ENCODE results near the gene TXLNA. TPM values are rescaled to one million over a fixed set of nuclear protein-coding genes. Genes with fewer than 3 reads are reported as not detected.

TXLNA gene
- 31.7 TPM for polyA plus RNA-seq (2012; ENCODE audit: insufficient read length, low read depth)

DNA sequence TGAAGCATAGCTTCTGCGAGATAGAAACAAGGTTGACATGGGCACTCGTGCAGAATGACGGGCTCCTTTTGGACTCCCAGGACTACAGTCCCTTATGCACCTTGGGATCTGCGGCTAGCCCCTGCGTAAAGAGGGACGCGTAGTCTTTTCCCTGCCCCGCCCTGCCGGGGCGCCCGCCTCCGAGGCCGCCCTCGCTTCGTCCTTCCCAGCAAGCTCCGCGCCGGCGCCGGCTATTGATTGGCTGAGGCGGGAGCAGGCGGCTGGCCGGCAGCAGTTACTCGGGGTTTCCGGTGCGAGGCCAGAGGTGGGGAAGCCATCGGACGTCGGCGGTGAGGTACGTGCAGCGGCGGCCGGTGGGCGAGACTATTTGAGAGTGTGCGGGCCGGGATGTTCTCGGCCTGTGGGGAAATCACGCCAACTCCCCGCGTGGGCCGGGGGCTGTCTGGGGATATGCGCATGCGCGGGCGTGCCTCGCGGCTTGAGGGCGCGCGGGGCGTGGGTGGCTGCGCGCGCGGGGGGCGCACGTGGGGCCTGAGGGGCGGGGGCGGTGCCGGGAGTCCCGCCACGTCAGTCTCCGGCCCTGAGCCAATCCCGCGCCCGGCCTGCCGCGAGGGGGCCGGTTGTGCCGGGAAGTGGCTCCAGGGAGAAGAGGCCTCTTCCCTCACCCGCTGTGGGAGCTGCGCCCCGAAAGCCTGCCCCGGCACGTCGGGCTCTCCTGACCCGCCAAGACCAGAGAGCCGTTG is at the start of gene TXLNA:
Gene TXLNA, plus strand, starts transcription at position 233 of the 743 bp plus-strand sequence. CDS start 671 bp downstream, outside the sequence.
- TF ChIP-seq POLR2AphosphoS5 (IDR thresholded peaks at IDR 0.05; ENCODE audit: low read depth, low read length) (peak; percentile 92), TAF1 (IDR thresholded peaks at IDR 0.05; ENCODE audit: borderline replicate concordance, insufficient read depth, low read length) (peak; percentile 67; the same call in 1 of the 2 replicates), SIN3A (IDR thresholded peaks at IDR 0.05; ENCODE audit: borderline replicate concordance, insufficient read depth, low read length) (no peak), FOXP2 (optimal IDR thresholded peaks at IDR 0.05; ENCODE audit: borderline replicate concordance, extremely low read depth, extremely low read length, insufficient read depth) (peak; percentile 81)
- TF ChIP-seq, protein P1, sequence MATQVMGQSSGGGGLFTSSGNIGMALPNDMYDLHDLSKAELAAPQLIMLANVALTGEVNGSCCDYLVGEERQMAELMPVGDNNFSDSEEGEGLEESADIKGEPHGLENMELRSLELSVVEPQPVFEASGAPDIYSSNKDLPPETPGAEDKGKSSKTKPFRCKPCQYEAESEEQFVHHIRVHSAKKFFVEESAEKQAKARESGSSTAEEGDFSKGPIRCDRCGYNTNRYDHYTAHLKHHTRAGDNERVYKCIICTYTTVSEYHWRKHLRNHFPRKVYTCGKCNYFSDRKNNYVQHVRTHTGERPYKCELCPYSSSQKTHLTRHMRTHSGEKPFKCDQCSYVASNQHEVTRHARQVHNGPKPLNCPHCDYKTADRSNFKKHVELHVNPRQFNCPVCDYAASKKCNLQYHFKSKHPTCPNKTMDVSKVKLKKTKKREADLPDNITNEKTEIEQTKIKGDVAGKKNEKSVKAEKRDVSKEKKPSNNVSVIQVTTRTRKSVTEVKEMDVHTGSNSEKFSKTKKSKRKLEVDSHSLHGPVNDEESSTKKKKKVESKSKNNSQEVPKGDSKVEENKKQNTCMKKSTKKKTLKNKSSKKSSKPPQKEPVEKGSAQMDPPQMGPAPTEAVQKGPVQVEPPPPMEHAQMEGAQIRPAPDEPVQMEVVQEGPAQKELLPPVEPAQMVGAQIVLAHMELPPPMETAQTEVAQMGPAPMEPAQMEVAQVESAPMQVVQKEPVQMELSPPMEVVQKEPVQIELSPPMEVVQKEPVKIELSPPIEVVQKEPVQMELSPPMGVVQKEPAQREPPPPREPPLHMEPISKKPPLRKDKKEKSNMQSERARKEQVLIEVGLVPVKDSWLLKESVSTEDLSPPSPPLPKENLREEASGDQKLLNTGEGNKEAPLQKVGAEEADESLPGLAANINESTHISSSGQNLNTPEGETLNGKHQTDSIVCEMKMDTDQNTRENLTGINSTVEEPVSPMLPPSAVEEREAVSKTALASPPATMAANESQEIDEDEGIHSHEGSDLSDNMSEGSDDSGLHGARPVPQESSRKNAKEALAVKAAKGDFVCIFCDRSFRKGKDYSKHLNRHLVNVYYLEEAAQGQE (IDR thresholded peaks at IDR 0.05; ENCODE audit: insufficient read depth in 1 of 2, low read depth in 2 of 2, low read length in 2 of 2), result 0 out of 4 replicates have a peak, but pooled peaks of 1 of the 2 experiments have one; percentile 17

DNA sequence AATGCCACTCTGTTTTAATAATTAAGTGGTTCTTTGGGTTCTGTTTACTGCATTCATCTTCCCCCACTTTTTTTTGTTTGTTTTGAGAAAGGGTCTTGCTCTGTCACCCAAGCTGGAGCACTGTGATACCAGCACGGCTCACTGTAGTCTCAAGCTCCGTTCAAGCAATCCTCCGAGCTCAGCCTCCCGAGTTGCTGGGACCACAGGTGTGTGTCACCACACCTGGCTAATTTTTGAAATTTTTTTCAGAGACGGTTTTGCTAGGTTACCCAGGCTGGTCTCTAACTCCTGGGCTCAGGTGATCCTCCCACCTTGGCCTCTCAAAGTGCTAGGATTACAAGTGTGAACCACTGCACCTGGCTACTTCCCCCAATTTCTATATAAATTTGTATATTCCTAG is 42.4 kb upstream of the TXLNA start:
- no peak for TF ChIP-seq POLR2AphosphoS5 (IDR thresholded peaks at IDR 0.05; ENCODE audit: low read depth, low read length)
- no peak for TF ChIP-seq TAF1 (IDR thresholded peaks at IDR 0.05; ENCODE audit: borderline replicate concordance, insufficient read depth, low read length)
- TF ChIP-seq FOXP2 (optimal IDR thresholded peaks at IDR 0.05; ENCODE audit: borderline replicate concordance, extremely low read depth, extremely low read length, insufficient read depth), result no peak
- TF ChIP-seq SIN3A (IDR thresholded peaks at IDR 0.05; ENCODE audit: borderline replicate concordance, insufficient read depth, low read length), result no peak
- TF ChIP-seq, protein P1 (IDR thresholded peaks at IDR 0.05; ENCODE audit: insufficient read depth in 1 of 2, low read depth in 2 of 2, low read length in 2 of 2), result no peak

DNA sequence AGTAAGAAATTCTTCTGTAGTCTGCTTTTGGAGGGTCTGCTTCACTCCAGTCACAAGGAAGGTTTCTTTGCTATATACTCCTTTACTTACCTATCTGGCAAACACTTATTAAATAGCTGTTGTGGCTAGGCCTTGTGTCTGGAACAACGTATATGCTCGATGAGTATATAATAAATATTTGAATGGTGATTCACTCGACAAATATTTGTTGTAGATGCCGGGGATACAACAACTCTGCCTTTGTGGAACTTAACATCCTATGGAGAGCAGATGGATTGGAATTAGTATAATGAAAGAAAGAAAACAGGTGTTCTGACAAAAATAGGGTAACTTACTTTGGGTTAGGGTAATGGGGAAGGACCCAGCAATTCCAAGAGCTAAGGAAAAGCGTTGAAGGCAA is 40.5 kb upstream of the TXLNA start:
- TF ChIP-seq, protein P1 (IDR thresholded peaks at IDR 0.05; ENCODE audit: insufficient read depth in 1 of 2, low read depth in 2 of 2, low read length in 2 of 2), result no peak
- no peak for TF ChIP-seq TAF1 (IDR thresholded peaks at IDR 0.05; ENCODE audit: borderline replicate concordance, insufficient read depth, low read length)
- TF ChIP-seq FOXP2 (optimal IDR thresholded peaks at IDR 0.05; ENCODE audit: borderline replicate concordance, extremely low read depth, extremely low read length, insufficient read depth), result no peak
- TF ChIP-seq SIN3A (IDR thresholded peaks at IDR 0.05; ENCODE audit: borderline replicate concordance, insufficient read depth, low read length), result no peak
- no peak for TF ChIP-seq POLR2AphosphoS5 (IDR thresholded peaks at IDR 0.05; ENCODE audit: low read depth, low read length)

DNA sequence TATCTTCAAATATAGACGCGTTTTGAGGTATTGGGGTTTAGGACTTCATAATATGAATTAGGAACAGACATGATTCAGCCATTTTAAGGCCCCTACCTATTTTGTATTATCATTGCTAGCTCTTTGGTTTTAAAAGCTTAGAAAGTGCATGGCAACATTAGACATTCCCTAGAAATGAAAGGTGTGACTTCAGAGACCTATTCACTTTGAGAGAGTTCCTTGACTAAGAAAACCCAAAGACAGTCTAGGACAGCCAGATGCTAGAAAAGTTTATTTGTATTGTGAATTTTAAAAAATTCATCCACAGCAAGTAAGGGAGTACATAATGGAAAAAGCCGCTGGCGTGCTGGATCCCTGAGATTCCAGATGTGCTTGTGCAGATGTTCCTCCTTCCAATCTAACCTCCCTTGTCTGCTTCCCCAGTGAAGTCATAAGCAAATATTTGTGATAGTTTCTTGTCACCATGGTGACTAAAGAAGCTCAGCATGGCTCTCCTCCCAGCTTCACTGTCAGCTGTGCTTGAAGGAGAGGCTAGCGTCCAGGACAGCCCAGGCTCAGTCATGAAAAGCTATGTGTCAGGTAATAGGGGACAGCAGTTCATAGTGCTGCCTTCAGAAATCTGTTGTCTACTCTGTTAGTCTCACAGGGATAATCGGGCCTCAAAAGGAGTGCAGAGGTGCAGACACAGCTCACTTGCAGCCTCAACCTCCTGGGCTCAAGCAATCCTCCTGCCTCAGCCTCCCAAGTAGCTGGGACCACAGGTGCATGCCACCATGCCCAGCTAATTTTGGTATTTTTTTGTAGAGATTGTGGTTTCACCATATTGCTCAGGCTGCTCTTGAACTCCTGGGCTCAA is 36.8 kb upstream of the TXLNA start:
- TF ChIP-seq SIN3A (IDR thresholded peaks at IDR 0.05; ENCODE audit: borderline replicate concordance, insufficient read depth, low read length) (no peak), FOXP2 (optimal IDR thresholded peaks at IDR 0.05; ENCODE audit: borderline replicate concordance, extremely low read depth, extremely low read length, insufficient read depth) (no peak), TAF1 (IDR thresholded peaks at IDR 0.05; ENCODE audit: borderline replicate concordance, insufficient read depth, low read length) (no peak), POLR2AphosphoS5 (IDR thresholded peaks at IDR 0.05; ENCODE audit: low read depth, low read length) (no peak)
- TF ChIP-seq, protein P1 (IDR thresholded peaks at IDR 0.05; ENCODE audit: insufficient read depth in 1 of 2, low read depth in 2 of 2, low read length in 2 of 2), result no peak

Measured in PFSK-1 (cell line).